Hematopoietic multipotent progenitor cell treated with erythropoietin and hydrocortisone succinate and interleukin-3 and kit ligand, for 17 days (in vitro differentiated cells): ENCODE measurements around the gene LY9.

Source experiments
- DNase-seq: peaks from one replicate; pipeline ENCODE4 v3.0.0-alpha.2; 2015; ENCODE audit warnings: low spot score

The LY9 gene

DNA sequence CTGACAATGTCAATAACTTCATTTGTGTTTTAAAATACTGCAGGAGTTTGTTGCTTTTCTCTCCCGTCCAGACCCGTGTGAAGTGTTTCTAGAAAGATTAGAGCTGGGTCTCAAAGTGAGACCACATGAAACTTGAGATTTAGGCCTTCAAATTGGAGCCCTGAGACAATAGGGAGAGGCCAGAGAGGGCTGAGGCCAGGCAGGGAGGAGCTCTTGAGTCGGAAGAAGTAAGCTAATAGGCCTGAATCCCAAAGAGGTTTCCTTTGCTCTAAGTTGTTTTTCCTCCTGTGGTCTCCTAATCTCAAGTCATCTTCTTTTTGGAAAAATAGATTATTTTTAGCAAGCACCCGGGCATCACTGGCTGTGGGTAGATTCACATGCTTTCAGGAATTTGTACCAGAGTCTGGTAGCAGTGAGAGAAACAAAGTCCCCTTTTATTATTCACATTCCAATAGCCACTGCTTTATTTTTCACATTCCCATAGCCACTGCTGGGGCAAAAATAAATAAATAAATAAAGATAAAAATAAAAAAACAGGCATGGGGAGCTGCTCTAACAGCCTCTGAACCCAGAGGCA lies 41.1 kb downstream of the LY9 start:
- no peak for DNase-seq

DNA sequence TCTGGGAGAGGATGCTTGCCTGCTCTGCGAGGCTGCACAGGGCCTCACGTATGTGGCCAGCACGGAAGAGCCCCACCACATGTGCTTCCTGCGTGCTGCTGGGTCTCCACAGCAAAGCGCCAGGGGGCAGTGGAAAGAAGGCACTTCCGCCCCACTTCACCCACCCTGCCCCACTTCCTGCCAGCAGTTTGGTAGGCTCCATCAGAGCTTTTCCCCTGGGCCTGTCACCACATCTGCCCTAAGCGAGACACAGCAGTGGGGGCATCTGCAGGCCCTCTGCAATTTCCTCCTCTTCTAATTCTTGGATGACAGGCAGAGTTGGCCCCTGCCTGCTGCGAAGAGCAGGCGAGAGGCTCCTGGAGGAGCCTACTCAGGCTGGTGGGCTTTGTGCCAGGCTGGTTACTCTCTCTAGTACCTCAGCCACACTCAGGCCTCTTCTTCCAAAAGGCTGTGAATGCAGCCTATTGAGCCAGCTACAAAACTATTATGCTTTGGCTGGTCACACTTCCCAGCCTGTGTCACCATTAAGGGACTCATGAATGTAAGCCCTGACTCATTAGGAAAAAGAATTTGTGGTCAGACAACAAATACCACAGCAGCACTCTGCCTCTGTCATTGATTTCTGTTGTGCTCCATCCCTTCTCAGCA lies 41.7 kb downstream of the LY9 start:
- DNase-seq, result peak; percentile 46

DNA sequence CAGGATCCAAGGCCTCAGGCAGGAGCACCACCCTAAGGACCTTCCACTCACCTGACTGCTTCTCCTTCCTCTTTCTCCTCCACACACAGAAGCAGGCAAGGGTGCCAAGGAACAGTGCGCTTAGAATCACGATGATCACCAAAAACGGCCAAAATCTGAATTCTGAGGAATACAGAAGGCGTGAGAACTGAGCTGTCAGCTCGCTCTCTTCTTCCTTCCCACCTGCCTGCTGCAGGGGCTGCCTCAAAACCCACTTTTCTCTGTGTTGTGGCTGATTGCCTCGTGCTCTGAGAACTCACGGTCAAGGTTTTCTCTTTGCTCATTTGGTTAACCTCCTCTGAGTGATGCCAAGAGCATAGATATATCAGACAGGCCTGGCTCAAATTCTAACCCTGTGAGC lies 42.9 kb downstream of the LY9 start:
- no peak for DNase-seq

DNA sequence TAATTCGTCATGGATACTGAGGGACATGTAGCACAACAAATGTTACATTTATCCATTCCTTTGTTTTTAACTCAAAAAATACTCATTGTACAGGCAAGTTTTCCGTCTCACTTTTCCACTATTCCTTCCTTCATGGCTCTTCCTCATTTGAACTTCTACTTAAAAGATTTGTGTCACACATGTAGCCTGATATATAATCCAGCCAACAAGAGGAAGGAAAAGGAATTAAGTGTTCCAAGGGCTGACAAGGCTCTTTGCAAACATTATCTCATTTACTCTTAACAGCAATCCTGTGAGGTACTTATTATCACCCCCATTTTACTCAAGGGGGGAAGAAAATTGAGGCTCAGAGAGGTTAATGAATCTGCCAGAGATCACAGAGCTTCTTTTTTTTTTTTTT lies 43.8 kb downstream of the LY9 start:
- no peak for DNase-seq

DNA sequence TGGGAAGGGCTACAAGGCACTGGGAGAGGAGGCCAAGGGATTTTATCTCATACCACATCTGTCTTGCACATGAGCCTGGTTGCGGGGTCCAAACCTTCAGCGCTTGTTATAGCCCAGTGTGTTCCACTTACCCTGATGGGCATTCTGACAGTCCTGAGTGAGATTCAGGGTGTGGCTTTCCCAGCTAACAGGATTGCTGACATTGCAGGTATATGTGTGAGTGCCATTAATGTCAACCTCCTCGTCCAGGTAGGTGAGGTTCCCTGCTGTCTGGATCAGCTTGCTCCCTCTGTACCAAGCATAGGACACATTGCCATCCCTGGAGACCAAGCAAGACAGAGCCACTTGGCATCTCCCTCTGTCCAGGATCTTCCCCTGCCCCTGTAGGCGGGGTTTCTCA lies 45.1 kb downstream of the LY9 start:
- no peak for DNase-seq

DNA sequence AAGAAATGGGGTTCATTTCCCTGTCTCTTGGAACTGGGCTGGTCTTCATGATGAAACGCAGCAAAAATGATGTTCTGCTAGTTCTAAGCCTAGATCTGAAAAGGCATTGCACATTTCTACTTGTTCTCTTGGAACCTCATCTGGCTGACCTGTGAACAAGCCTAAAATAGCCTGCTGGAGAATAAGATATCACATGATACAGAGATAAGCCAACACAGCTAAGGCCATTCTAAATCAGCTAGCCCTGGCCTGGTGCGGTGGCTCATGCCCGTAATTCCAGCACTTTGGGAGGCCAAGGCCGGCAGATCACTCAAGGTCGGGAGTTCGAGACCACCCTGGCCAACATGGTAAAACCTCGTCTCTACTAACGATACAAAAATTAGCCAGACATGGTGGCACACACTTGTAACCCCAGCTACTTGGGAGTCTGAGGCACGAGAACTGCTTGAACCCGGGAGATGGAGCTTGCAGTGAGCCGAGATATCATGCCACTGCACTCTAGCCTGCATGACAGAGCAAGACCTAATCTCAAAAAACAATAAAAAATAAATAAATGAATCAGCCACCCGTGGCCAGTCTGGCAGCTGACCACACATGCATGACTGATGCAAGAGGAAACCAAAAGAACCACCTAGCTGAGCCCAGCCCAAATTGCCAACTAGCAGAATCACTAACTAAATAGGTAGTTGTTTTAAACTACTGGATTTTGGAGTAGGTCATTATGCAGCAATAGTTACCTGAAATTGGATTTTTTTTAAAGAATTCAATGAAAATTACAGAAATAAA lies 48.7 kb downstream of the LY9 start:
- DNase-seq, result no peak

DNA sequence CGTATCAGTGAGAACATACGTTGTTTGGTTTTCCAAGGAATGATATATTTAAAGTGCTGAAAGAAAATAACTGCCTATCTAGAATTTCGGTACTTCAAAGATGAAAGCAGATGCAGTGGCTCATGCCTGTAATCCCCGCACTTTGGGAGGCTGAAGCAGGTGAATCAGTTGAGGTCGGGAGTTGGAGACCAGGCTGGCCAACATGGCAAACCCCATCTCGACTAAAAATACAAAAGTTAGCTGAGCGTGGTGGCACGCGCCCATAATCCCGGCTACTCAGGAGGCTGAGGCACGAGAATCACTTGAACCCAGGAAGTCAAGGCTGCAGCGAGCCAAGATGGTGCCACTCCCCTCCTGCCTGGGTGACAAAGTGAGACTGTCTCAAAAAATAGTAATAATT lies 50.3 kb downstream of the LY9 start:
- DNase-seq, result no peak

DNA sequence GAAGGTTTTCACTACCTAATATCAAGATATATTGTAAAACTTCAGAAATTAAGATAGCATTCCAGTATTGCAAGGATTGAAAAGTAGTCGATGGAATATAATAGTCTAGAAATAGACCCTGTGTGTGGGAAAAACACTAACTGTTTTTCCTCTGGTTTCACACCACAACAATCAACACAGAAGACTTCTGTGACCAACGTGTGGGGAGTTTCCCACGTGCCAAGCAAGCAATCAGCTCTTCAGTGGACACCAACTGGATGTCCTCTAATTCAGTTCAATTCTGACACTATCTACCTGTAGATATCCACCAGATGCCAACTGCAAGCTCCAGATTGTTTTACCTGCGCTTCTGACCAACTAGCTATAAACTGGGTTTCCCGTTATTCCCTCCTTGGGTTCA lies 54.6 kb downstream of the LY9 start:
- no peak for DNase-seq

DNA sequence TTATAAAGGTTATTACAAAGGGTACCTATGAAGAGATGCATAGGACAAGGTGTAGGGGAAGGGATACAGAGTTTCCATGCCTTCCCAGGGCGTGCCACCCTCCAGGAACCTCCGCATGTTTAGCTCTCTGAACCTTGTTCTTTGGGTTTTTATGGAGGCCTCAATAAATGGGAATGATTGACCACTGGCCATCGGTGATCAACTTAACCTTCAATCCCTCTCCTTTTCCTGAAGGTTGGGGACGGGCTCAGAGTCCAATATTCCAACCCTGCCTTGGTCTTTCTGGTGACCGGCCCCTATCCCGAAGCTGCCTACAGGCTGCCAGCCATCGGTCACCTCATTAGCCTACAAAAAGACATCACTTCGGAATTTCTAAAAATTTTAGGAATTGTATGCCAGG lies 55.0 kb downstream of the LY9 start:
- no peak for DNase-seq

DNA sequence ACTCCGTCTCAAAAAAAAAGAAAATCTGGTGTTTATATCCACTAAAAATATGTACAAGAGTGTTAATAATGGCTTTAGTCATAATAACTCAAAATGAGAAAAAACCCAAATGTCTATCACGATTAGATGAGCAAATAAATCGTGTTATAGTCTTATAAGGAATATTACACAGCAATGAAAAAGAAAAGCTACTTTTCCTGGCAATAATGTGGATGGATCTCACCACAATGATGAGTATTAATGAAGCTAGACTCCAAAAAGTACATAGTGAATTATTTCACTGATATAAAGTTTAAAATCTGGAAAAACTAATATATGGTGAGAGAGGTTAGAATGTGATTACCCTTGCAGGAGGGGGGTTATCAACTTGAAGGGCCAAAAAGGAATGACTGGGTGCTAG lies 57.0 kb downstream of the LY9 start:
- no peak for DNase-seq

DNA sequence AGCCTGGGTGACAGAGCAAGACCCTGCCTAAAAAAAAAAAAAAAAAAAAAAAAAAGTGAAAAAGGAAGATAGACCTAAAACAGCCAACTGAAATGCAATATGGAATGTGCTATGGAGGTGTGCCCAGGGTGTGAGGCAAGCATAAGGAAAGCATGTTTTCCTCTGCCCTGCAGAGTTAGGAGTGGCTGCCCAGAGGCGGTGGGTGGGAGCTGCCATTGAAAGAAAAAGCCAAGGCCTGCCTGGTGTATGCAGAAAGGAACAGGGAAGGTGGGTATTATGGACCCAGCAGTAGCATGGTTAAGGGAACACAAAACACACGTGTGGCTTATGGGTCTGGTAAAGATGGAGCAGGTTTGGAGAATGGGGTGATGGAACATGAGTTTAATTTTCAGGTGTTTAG lies 57.8 kb downstream of the LY9 start:
- no peak for DNase-seq

DNA sequence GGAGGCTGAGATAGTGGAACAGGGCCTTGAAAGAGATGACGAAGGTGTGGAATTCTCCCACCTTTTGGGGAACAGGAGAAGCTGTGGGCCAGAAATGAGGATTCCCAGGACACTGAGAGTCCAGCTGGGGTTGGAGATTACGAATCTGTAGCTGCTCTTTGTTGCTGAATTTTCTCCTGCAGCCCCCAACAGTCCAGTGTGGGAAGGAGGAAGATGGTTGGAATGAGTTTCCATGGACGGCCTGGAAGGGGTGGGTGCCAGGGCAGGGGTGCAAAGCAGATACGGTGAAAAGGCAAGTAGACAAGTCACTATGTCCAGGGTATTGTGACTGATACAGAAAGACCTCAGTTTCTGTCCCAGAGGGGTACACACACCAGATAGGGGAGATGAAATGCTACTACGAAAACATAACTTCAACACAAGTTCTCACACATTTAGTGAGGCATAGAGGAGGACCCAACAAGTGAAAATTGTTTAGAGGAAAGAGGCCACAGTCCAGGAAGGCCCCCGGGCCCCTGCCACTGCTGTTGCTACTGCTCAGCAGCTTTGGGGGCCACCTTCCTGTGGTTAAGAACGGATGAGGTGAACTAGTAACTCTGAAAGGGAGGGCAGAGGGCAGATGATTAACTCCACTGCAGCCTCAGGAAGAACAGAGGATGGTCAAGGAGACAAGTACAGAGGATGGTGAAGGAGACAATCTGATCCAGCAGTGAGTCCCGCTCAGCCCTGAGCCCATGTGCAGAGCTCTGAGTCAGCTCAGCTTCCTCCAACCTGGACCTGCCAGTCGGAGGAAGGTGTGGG lies 59.4 kb downstream of the LY9 start:
- DNase-seq, result no peak

DNA sequence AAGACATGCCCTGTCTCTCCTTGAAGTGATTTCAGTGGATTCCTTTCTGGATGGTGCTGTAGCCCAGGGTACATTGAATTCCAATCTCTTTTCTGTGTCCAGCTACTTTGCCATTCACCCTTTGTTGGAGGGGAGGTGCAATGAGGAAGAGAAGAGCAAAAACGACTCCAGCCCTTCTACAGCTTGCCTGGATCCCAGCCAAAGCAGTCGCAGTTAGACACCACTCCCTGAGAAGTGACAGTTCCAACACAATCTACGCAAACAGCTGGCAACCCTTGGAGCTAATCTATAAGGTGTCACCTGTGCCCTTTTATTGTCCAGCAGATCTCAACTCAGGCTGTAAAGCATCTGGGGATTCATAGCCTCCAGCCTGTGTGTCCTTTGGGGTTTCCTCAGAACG lies 62.1 kb downstream of the LY9 start:
- DNase-seq, result peak; percentile 91

DNA sequence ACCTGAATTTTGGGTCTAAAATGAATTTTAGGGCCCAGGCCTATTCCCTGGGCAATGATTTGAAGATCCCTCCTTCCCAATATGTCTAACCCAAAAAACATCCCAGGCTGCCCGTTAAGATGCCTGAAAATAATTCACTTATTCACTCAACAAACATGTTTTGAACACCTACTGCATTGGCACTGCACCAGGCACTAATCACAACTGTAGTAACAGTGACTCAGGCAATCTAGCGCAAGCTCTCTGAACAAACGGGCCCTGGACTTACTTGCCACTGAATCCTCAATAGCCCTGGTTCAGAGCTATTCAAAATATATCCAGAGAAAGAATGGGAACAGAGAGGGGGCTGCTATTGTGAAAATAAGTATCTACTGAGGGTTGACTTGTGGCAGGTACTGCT lies 62.5 kb downstream of the LY9 start:
- peak; percentile 87 for DNase-seq

DNA sequence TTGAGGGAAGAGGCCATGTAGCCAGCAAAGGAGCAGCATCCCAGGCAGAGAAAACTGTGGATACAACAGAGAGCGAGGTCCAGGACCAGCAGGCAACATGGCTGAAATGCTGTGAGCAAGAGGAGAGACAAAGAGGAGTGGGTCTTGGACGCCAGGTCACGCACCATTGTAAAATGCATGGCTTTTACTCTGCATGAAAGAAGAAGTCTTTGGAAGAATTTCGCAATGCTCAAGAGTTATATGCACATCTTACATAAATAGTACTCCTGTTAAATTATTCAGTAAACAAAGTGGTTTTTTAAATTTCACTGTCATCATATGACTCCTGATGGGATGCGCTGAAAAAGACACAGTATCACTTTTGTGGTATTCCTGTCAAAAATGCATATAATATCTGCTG lies 63.2 kb downstream of the LY9 start:
- DNase-seq, result no peak

DNA sequence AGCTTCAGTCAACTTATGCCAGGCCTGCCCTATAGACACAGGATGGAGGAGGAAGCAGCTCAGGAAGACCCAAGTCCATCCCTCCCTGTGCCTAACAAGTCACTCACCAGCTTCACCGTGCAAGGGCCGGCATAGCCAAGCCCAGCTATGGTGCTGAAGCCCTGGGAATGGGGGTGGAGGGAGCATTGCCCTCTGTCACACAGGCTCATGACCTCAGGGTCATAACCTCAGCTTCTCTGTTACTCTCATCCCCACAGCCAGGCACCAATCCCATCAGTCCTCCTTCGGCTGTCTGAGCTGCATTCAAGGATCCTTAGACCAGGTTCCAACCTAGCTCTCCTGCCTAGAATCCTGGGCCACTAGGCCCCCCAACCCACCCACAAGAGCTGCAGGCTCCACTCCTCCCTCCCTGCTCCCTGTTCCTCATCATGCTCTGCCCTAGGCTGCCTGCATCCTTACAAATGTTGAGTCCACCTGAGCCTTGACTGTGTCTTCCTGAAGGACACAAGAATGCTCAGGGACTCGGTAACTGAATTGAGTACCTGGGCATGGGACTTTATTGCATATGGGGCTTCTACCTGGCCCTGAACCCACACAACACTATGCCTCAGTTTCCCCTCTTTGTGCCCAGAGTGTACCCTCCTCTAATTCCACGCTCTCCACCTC lies 65.0 kb downstream of the LY9 start:
- no peak for DNase-seq

DNA sequence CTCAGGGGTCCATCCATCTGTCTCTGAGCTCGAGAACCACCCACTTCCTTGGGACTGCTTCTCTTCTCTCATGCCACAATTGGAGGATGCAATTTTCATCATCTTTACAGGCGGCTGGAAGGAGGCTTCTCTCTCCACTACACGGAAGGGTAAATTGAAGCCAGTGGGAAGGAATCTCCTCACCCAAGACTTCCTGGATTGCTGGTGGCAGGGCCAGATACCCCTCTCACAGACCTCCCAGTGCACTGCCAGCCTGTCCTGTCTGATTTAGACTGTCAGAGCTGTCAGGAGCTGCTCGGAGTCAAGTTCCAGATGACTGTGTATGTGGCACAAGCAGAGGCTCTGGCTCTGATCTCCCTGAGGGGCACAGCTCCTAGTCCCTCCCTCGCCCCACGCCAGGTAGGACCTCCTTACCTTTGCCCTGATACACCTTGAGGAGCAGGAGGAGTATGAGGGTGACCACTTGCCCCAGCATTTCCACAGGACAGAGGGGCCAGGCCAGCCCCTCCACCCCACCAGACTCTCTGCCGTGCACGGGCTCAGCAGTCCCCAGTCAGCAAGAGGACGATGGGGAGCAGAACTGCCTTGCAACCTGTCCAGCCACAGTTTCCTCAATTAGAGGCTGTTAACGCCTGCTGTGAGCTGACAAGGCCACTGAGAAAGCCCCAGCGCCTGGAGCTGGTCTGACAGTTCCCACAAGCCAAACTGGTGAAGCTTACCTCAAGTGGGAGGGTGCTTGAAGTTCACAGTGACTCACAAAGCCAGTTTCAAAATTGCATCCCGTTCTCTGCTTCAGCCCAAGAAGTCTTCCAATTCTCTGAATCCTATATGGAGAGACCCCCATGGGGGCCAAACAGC lies 66.5 kb downstream of the LY9 start, which contains the start of gene CD244:
Gene CD244 (minus strand): TSS at position 685 of the 858 bp plus-strand sequence. CDS start 210 bp downstream, at position 475.
- peak; percentile 30 for DNase-seq

DNA sequence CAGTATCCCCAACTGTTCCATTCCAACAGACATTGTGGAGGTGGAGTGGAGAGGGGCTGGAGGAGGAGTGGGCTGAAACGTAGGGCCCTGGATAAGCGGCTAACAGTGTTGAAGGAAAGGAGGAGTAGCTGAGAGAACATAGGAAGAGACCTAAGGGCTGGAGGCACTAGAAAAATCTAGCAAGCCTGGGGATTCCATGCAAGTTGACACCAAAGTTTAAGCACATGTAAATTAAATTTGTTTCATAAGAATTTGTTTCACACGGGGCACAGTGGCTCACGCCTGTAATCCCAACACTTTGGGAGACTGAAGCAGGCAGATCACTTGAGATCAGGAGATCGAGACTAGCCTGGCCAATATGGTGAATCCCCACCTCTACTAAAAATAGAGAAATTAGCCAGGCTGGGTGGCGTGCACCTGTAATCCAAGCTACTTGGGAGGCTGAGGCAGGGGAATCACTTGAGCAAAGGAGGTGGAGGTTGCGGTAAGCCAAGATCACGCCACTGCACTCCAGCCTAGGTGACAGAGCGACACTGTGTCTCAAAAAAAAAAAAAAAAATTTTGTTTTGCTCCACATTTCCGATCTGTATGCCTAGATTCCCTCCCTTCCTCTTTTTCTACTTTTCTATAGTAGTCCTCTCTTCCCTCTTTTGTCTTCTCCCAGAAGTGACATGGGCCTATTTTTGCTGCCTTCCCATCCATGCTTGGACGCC lies 67.2 kb downstream of the LY9 start:
- DNase-seq, result no peak

DNA sequence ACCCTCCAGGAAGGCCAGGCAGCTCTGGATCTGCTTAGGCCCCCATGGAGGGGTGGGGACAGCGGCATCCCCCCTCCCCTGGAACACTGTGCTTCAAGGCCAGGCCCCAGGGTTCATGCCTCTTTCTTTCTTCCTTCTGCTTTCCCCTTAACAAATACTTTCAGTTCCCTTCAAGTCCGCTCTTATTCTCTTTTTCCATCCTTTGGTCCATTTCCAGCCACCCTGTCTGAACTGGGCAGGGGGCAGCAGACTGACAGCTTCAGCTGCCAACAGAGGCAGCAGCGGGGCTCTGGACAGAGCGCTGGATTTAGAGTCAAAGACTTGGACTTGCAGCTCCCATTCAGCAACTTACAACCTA lies 67.8 kb downstream of the LY9 start:
- no peak for DNase-seq

DNA sequence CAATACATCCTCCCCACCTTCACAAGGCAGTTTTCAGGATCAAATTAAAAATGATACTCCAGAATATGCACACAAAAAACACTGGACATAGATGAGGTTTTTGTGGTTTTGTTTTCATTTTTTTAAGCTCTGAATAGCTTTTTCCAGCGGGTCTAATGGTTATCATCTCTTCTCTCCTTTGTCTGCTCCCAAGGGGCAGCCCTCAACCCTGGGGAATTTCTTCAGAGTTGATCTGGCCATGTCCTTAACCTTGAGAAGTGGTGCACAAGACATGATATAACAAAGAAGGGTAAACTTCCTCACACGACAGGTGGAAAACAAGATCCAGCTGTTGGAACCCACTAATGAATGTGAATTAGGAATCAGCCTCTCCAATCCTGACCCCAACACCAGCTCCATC lies 68.2 kb downstream of the LY9 start:
- DNase-seq, result no peak

DNA sequence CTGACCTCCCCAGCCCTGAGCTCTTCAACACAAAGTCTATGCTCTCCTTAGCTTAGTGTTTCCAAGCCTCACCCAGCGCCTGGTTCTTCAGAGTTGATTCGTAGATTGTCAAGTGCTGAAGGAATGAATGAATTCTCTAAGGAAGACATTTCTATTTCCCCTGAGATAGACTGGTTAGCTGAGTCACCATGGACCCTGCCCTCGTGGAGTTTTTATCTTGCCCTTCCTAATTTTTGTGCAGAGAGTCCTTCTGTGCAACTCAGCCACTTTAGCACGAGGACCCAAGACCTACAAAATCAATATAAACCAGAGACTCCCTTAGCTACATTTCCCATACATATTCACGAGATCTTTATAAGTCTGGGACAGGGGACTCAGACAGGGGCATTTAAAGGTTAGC lies 69.4 kb downstream of the LY9 start:
- no peak for DNase-seq
